Stimulated activated CD4-positive, alpha-beta T cell treated with anti-CD3 and anti-CD28 coated beads, Interleukin-4, amount 100 ng/mL, for 48 hours (primary cell): ENCODE measurements around the gene B4GALT3.
A peak's percentile ranks its signal among the peaks of the same experiment; 100 is the strongest.

Experiments
- DNase-seq, 2 donors: peaks; one replicate each; pipeline ENCODE4 v3.0.0-alpha.2; 2020; ENCODE audit warnings: low read depth in 2 of 2

Gene B4GALT3

DNA sequence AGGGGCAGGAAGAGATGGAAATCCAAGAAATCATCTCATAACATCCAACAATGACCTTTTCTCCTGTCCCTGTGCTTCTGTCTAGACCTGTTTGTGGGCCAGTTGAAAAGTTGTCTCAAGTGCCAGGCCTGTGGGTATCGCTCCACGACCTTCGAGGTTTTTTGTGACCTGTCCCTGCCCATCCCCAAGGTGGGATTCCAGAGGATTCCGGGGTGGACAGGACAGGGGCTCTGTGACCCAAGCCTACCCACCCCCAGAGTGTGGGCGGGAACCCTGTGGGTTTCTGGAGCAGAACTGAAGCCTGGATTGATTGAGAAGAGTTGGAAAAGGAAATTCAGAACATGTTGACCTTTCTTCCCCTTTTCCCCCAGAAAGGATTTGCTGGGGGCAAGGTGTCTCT, 13.5 kb downstream of the B4GALT3 start:
- DNase-seq, result no peak

DNA sequence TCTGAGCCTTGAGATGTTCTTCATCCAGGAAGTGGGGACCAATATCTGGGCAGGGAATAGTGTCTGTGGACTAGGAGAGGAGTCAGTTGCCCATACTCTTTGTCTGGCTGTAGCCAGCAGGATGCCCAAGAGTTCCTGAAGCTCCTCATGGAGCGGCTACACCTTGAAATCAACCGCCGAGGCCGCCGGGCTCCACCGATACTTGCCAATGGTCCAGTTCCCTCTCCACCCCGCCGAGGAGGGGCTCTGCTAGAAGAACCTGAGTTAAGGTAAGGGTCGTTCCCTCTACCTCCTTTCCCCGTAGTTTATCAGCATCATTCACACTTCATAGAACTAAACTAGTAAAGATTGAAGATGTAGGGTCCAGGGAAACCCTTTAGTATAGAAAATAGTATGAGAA, 14.5 kb downstream of the B4GALT3 start:
- no peak for DNase-seq

DNA sequence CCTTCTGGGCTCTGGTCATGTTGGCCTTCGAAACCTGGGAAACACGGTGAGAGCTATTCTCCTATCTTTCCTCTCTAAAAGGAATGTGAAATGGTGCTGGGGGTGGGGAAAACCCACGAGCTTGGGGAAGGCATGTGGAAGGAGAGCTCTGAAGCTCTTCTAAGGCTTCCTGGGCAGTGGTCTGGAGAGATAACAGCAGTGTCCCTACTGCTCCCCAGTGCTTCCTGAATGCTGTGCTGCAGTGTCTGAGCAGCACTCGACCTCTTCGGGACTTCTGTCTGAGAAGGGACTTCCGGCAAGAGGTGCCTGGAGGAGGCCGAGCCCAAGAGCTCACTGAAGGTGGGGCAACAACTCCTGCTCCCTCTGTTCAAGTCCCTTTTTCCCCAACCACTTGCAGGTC, 15.3 kb downstream of the B4GALT3 start:
- no peak for DNase-seq

DNA sequence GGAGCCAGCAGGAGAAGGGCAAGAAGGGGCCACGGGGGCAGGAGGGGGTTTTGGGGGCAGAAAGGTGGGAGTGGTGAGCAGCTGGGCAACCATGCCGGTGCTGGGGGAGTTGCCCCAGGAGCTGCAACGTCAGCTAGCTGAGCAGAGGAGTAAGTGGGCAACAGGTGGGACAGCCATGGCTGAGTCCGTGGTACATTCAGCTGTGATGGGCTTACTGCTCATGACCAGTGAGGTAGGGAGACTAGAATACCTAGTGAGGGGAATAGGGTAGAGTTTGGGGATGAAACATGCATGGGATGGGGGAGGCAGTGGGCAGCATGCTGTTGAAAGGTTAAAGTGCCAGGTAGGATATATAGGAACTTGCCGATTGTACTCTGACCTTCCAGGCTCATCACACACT, 15.7 kb downstream of the B4GALT3 start:
- DNase-seq, result no peak

DNA sequence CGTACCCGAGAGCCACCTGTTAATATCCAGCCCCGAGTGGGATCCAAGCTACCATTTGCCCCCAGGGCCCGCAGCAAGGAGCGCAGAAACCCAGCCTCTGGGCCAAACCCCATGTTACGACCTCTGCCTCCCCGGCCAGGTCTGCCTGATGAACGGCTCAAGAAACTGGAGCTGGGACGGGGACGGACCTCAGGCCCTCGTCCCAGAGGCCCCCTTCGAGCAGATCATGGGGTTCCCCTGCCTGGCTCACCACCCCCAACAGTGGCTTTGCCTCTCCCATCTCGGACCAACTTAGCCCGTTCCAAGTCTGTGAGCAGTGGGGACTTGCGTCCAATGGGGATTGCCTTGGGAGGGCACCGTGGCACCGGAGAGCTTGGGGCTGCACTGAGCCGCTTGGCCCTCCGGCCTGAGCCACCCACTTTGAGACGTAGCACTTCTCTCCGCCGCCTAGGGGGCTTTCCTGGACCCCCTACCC, 16.6 kb downstream of the B4GALT3 start:
- DNase-seq, result no peak

DNA sequence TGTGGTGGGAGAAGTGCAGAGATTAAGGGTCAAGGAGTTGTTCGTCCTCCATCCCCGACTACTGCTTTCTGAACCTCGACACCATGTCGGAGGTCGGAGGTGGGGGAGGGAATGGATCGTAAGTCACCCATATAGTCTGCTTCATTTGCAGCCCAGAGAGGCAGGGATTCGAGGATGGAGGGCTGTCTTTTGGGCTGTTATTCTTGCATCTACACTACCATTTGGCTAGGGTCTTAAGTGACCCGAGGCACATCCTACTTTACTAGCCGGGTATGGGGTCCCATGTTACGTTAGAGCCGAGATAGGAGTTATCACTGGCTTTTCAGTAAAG, 17.4 kb downstream of the B4GALT3 start:
- no peak for DNase-seq

DNA sequence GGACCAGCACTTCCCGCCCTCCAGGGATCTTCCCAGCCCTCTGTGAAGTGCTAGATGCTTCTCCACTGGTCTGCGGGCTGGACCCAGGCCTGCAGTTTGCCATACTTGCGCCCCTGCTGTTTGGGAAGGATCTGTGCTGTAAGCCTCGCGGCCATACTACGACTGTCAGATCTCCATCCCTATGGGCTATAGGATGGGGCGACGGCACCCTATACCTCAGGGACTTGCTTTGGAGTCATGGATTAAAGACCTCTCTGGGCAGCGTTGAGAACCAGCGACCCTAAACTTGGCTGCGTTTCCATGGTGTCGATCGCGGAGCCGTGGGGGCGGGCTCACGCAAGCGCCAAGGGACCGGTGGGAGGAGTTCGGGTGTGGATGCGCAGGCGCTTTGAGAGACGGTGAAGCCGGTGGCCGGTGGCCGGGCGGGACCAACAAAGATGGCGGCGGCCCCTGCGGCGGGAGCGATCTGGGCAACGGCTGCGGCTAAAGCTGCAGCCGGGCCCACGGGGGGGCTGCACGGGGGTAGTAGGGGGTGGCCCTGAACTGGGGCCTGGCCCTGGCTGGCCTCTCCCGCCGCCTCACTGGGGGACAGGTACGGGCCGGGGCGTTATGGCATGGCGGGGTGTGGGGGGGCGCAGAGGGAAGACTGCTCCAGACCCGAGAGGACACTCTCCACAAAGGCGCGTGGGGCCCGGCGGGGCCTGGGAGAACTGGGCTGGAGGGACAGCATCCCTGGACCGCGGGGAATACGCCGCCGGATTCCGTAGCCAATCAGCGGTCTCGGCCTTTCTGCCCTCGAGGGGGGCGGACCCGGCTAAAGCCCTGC, 18.0 kb downstream of the B4GALT3 start, which contains the start of gene USP21:
Gene USP21, plus strand, starts transcription at position 414 of the 826 bp plus-strand sequence. CDS start 1,141 bp downstream, outside the sequence.
- DNase-seq, result peak; percentile 87 to 89

DNA sequence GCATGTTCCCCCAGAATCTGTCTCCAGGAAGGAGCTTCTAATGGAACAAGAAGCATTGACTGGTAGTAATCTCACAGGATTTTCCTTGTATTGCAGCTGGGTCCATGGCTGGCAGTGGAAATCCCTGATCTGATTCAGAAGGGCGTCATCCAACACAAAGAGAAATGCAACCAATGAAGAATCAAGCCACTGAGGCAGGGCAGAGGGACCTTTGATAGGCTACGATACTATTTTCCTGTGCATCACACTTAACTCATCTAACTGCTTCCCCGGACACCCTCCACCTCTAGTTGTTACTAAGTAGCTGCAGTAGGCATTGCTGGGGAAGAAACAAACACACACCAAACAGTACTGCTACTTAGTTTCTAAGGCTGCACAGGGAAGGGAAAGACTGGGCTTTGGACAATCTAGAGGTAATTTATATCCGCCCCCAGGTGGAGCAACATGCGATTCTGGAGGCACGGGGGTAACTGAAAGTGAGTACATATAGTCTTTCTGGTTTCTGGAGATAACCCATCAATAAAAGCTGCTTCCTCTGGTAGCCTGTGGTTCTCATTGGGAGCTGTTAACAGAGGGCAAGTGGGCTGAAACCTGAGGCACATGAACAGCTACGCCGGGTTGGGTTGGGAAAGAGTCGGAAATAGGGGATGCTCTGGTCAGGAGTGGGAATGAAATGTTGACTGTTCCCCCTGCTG, 18.8 kb downstream of the B4GALT3 start:
- no peak for DNase-seq

DNA sequence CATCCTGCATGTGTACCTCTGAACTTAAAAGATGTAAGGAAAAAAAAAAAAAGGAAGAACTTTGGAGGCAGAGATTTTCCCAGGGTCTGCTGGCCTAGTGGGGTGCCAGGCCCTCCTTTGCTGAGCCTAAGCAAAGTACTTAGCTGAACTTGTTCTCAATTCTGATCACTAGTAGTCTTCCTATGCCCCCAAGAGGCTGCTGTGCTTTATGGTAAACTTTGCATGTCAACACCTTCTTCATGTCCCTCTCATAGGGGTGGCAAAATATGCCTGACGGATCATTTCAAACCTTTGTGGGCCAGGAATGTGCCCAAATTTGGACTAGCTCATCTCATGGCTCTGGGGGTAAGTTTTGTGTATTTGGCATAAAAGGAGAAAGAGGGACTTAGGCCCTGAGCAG, 19.4 kb downstream of the B4GALT3 start:
- DNase-seq, result no peak

DNA sequence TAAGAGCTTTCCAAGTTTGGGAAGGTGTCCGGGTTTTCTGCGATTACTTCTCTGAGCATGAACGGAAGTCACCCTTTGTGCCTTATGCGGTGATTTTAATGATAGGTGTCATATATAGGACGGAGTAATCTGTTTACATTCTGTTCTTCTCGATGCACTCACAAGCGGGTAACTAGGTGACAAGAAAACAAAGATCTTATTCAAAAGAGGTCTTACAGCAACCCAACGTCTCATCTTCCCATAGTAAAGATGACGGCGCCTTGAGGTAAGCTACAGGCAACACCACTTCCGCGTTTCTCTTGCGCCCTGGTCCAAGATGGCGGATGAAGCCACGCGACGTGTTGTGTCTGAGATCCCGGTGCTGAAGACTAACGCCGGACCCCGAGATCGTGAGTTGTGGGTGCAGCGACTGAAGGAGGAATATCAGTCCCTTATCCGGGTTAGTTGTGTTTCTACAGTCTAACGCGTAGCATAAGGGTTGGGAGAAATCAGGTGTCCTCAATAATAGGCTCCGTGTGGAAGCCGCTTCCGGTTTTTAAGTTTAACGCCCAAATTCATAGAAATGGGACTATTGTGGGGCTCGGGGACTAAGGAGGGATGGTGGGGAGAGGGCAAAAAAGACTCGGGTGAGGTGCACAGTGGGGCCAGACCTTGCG, 23.5 kb downstream of the B4GALT3 start, which contains the start of gene UFC1:
Gene UFC1, plus strand, starts transcription at position 297 of the 656 bp plus-strand sequence. Its CDS starts 20 bp downstream, at position 317.
- peak; percentile 61 to 68 for DNase-seq

DNA sequence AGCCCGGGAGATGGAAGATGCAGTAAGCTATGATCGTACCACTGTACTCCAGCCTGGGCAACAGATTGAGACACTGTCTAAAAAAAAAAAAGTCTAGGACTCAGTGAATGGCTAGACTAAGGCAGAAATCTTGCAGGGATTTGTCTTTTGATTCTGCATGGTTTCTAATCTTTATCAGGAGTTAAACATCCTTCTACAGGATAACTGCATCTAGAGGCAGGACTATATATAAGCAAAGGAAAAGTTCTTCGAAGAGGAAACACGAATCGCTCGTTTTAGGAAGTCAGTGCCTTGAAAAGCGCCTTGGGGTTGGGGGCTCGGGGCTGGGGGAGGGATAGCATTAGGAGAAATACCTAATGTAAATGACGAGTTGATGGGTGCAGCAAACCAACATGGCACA, 24.1 kb downstream of the B4GALT3 start:
- DNase-seq, result no peak

DNA sequence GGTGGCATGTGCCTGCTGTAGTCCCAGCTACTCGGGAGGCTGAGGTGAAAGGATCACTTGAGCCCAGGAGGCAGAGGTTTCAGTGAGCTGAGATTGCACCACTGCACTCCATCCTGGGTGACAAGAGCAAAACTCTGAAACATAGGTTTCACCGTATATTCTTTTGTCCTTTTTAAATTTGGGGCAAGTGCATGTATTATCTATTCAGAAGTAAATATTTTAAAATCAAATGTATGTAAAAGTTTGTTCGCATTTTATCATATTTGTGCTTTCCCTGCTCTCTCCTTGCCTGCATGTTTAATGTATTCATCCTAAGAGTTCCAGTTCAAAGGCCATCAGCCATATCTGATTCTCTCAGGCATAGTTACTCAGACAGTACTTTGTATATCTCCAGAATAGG, 31.5 kb downstream of the B4GALT3 start:
- DNase-seq, result no peak

DNA sequence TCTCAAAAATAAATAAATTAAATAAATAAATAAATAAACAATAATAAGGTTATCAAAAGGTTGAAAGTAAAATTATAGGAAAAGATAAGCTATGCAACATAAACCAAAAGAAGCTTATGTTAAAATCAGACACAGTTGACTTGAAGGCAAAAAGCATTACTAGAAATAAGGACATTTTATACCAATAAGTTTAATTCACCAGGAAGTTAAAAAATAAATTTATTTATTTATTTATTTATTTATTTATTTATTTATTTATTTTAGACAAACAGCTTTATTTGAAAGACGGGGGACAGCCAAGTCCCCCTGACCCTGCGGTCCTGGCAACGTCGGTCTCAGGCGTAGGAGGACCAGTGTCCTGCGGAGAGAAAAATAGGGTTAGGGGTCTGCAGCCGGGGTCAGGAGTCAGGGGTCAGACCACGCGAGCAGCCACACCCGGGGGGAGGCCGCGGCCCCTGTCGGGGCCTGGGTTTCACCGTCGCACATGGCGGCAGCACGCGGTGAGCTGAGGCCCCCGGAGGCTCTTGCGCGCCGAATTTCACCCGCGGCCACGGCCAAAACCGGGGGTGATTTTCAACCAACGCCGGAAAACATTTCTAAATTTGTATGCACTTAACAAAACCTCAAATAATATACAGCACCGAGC, 36.4 kb downstream of the B4GALT3 start:
- no peak for DNase-seq

DNA sequence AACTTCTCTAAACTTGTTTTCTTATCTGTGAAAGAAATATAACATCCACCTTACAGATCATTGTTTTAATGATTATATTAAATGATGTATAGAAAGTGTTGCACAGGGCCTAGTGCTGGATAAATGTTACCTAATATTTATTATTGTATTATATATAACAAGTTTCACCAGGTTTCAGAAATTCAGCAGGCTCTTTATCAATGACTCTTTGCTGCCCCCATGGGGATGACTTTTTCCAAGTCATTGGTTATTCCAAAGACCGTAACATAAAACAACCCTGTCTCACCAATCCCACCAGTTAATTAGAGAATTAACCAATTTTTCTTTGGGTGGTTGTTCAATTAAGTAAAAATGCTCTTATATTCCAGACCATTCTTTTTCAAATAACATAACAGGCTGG, 37.5 kb downstream of the B4GALT3 start:
- no peak for DNase-seq

DNA sequence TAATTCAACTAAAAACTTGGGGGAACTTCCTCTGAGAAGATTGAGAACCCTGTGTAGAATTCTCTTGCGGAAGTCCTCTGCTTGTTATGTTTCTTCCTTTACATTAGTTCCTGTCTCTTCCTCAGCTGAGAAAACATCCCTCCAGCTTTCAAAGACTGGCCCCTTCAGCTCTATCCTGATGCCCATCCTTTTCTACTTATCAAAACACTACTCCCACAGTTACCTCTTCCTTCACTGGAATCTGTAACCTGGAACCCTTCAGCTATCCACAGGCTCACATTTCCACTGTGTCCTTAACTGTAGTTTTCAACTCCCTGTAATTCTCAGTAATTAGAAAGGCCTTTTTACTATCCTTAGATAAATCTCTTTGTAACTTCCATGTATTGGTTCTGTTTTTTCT, 38.9 kb downstream of the B4GALT3 start:
- no peak for DNase-seq

DNA sequence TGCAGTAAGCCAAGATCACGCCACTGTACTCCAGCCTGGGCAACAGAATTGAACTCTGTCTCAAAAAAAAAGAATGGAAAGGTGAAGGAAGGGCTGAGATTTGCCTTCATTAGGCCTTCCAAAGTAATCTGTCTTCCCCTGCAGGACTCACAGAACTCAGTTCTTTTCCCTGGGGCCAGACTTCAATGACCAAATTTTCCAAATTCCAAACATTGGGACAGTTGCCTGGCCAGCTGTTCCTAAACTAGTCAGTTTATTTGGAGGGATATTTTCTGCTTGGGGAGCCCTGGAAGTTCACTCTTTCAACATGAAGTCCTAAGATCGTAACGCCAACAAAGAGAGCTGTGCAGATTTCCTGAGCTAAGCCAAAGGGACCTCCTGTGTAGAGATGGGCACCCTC, 39.4 kb downstream of the B4GALT3 start:
- DNase-seq, result no peak

DNA sequence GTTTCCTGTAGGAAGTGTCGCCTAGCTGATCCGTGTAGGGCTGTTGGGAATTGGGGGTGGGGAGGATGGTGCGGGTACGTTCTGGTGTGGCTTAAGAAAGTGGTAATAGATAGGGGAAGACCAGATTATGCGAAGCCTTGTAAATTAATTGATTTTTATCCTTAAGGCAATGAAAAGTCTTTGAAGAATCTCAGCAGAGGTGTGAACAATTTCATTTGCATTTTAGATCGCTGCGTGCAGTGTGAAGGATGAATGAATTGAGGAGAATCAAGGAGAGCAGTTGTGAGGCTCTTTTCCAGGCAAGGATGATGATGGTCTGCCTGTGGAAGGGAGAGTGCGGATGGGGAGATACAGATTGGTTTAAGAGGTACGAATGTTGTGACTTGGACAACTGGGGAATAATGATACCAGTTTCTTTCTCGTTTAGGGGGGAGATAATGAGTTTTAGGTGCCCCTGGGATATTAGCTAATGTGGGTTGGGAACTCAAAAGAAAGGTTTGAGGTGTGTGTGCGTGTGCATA, 44.0 kb downstream of the B4GALT3 start:
- no peak for DNase-seq

DNA sequence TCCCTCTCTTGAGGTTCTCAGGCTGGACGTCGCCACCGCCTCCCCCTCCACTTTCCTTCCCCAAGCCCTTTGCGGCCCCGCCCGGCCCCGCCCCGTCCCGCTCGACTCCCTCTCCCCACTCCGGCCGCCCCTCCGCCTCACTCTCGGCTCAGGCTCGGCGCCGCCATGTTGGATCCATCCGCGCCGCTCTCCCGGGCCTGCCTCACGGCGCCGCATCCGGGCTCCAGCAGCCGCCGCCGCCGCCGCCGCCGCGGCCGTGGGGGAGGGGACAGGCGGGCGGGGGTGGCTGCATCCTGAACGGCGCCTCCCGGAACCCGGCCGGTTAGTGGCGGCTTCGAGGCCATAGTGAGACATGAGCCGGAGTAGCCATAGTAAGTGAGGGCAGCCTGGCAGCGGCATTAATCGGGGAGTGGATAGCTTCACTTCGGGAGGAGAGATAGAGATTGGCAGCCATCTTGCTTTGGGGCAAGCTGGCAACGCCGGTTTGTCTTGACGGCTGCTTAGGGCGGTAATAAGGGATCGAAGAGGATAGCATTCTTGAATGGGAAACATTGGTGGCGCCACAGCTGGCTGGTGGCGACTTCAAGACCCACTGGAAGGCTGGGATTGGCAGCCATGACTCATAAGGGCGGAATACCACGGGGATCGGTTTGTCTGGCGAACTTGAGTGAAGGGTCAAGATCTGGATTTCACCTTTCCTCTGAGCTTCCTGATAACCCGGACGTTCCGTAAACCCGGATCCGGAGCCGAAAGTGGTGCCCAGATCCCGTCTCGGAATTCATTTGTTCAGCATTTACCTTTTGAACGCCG, 44.7 kb downstream of the B4GALT3 start, which contains the start of gene DEDD:
Gene DEDD, minus strand, starts transcription at position 258 of the 810 bp plus-strand sequence. CDS start 8,205 bp downstream, outside the sequence.
- peak; percentile 76 to 89 for DNase-seq

DNA sequence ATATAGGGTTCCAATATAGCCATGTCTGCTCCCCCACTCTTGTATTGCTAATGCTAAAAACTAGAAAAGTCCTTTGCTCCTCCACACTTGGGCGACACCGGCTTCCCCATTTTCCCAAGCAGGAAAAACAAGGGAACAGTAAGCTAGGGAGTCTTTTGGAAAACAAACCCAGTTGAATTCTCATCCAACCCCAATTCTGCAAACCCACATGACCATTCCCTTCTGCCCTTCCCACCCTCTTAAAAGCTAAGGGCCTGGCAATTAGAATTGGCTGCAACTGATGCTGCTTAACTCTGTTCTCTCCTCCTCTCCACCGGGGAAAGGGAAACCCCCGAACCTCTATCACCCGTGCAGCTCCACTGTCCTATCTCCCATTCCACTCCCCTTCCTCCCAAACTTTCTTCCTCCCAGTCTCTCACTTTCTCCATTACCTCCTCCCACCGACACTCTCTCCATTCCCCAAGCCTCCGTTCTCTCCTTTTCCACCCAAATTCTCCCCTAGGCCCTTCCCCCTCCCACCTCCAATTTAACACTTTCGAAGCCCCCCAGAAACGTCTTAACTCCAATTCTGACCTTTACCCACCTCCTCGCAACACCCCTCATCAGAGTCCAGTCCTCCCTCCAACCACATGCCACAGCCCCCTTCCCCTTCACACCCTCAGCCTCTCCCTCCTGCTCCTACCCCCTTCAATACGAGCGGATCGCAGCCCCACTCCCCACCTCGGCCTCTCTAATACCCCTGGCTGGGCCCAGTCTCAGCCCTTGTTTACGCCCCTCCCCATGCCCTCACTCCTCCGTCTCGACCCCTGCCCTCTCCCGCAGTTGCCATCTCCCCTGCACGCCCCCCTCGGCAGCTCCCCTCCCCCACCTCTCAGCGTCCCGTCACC, 45.5 kb downstream of the B4GALT3 start:
- no peak for DNase-seq

DNA sequence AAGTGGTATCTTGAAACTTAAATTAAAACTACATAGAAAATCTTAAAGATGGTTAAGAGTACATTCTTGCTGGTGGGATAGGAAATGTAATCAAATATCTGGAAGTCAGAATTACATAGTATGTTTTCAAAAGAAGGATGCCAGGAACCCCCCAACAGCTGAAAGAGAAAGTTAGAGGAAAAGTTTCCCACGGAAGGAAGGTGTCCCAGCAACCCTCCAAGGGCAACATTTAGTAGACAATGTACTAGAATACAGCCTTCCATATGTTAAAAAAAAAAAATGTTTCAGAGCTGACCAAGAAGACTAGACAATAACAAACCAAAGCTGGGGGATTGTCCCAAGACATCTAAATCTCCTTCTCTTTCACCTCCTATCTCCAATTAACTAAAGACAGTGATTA, 47.0 kb downstream of the B4GALT3 start:
- DNase-seq, result no peak
